SU-DHL-6 (cell line): ENCODE measurements around the gene RNF126.

Experiments used
- CTCF ChIP-seq: fragments of 200-600 bp; sonication (generic); IDR thresholded peaks from one replicate; pipeline ENCODE4 v1.5.1; 2017; ENCODE audit warnings: antibody characterized with exemption, mild to moderate bottlenecking, low read length, moderate library complexity; ENCODE audit not compliant: insufficient read depth, poor library complexity, severe bottlenecking
- EZH2phosphoT487 ChIP-seq: fragments of 200-600 bp; sonication (generic), shearing (Covaris generic); conservative IDR thresholded peaks from 2 replicates; pipeline ENCODE4 v1.6.1; 2018; ENCODE audit warnings: mild to moderate bottlenecking, antibody characterized with exemption, low read length, moderate library complexity, mixed read lengths

GRCh38 chr19:621819-622218, 41.2 kb downstream of the RNF126 start:
- no peak for TF ChIP-seq CTCF
- no peak for TF ChIP-seq EZH2phosphoT487
